MCF 10A (cell line): Measurements from ENCODE around the gene MT1E. TPM values are rescaled to one million over a fixed set of nuclear protein-coding genes. Genes with fewer than 3 reads are reported as not detected.

ENCODE experiments used
- BruUV-seq: library from RNA; stranded (reverse); fragments of 400-500 nt; replicated peaks from 2 replicates; lab custom pipeline; 2021; lab: Mats Ljungman, UMichigan
- CTCF ChIA-PET: fragments of 300-600 bp; sonication (Branson Sonifier 250); formaldehyde crosslinking; extraction: SDS; loops from one replicate; lab custom pipeline; 2021; ENCODE audit warnings: antibody characterized with exemption, inconsistent platforms; lab: Yijun Ruan, JAX
- POLR2A ChIA-PET: fragments of 300-600, 350-650 bp; sonication (Branson Sonifier 250); formaldehyde crosslinking; extraction: SDS; loops from one replicate; lab custom pipeline; 2020; ENCODE audit warnings: antibody characterized with exemption, inconsistent platforms; lab: Yijun Ruan, JAX
- DNase-seq: peaks from one replicate; pipeline ENCODE4 v3.0.0-alpha.2; 2018; ENCODE audit not compliant: unreplicated experiment
- H3K27ac Mint-ChIP-seq: one replicate; pipeline ENCODE4 v1.8.0; 2022; ENCODE audit warnings: mild to moderate bottlenecking, low read depth, mixed read lengths; ENCODE audit not compliant: unreplicated experiment
- H3K27me3 Mint-ChIP-seq: one replicate; pipeline ENCODE4 v1.8.0; 2022; ENCODE audit warnings: mixed read lengths; ENCODE audit not compliant: insufficient read depth, unreplicated experiment
- H3K36me3 Mint-ChIP-seq: one replicate; pipeline ENCODE4 v1.8.0; 2022; ENCODE audit warnings: mild to moderate bottlenecking, moderate library complexity, mixed read lengths; ENCODE audit not compliant: insufficient read depth, unreplicated experiment
- H3K4me1 Mint-ChIP-seq: one replicate; pipeline ENCODE4 v1.8.0; 2022; ENCODE audit warnings: mixed read lengths; ENCODE audit not compliant: insufficient read depth, unreplicated experiment
- H3K4me3 Mint-ChIP-seq: one replicate; pipeline ENCODE4 v1.8.0; 2022; ENCODE audit warnings: mild to moderate bottlenecking, moderate library complexity, mixed read lengths; ENCODE audit not compliant: unreplicated experiment
- H3K9me3 Mint-ChIP-seq: one replicate; pipeline ENCODE4 v1.8.0; 2022; ENCODE audit warnings: mixed read lengths; ENCODE audit not compliant: unreplicated experiment
- intact Hi-C: fragments of 100-400 bp; cut with micrococcal nuclease; formaldehyde crosslinking; loops from 2 replicates; pipeline ENCODE4 v1.14.1; 2022
- total RNA-seq: library from RNA; stranded (reverse); gene quantifications from 2 replicates; pipeline ENCODE4 v1.2.3, GENCODE V29; 2022
- TF ChIP-seq, protein P1 (sequence below): fragments of 200-600 bp; IDR thresholded peaks from one replicate; pipeline ENCODE4 v1.8.0; 2022; ENCODE audit warnings: antibody characterized with exemption, mild to moderate bottlenecking; ENCODE audit not compliant: unreplicated experiment

The MT1E gene
- total RNA-seq, 1 experiment from 2014 or later, result 934 TPM

- POLR2A ChIA-PET, result interaction anchor here (0.6 to 15.3 kb wide), 24 partner anchors 9 to 322 kb away, joined by 3 to 1404 read pairs (median 6); partner anchors contain the start of genes BBS2, HERPUD1, MT1B and MT1E
- peaks cover 61% of the 10 kb centered on the region for H3K4me1 Mint-ChIP-seq
- TF ChIP-seq, protein P1, sequence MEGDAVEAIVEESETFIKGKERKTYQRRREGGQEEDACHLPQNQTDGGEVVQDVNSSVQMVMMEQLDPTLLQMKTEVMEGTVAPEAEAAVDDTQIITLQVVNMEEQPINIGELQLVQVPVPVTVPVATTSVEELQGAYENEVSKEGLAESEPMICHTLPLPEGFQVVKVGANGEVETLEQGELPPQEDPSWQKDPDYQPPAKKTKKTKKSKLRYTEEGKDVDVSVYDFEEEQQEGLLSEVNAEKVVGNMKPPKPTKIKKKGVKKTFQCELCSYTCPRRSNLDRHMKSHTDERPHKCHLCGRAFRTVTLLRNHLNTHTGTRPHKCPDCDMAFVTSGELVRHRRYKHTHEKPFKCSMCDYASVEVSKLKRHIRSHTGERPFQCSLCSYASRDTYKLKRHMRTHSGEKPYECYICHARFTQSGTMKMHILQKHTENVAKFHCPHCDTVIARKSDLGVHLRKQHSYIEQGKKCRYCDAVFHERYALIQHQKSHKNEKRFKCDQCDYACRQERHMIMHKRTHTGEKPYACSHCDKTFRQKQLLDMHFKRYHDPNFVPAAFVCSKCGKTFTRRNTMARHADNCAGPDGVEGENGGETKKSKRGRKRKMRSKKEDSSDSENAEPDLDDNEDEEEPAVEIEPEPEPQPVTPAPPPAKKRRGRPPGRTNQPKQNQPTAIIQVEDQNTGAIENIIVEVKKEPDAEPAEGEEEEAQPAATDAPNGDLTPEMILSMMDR, result no peak
- H3K9me3 Mint-ChIP-seq, result no peaks in the 10 kb centered on the region
- H3K27ac Mint-ChIP-seq, result peak overlapping the region; percentile 99
- H3K4me3 Mint-ChIP-seq, result peak overlapping the region; percentile 93
- peaks cover 7% of the 10 kb centered on the region for H3K36me3 Mint-ChIP-seq
- no peaks in the 10 kb centered on the region for H3K27me3 Mint-ChIP-seq
- DNase-seq, result peak; percentile 97
- intact Hi-C loops, result no loop called here
- CTCF ChIA-PET, result interaction anchor here (0.9 to 1.5 kb wide), 4 partner anchors 9 to 73 kb away, joined by 3 to 5 read pairs (median 4); partner anchors contain the start of gene MT1E
- BruUV-seq, result no TSS peak
Observed at GRCh38 chr16:56610017-56610608, 15.5 kb upstream of the MT1E start.

- Mint-ChIP-seq H3K4me1 (peaks cover 62% of the 10 kb centered on the region), H3K36me3 (peaks cover 7% of the 10 kb centered on the region), H3K4me3 (peak overlapping the region; percentile 93), H3K27me3 (no peaks in the 10 kb centered on the region), H3K9me3 (no peaks in the 10 kb centered on the region), H3K27ac (peak overlapping the region; percentile 99)
- intact Hi-C loops, result no loop called here
- POLR2A ChIA-PET, result interaction anchor here (0.8 to 15.3 kb wide), 20 partner anchors 10 to 198 kb away, joined by 3 to 1404 read pairs (median 7); partner anchors contain the start of genes BBS2, MT1B, MT1E and MT1F
- TF ChIP-seq, protein P1, result no peak
- CTCF ChIA-PET, result interaction anchor here (0.6 to 1.5 kb wide), 6 partner anchors 10 to 331 kb away, joined by 3 to 5 read pairs (median 4); partner anchors contain the start of gene MT1E
- BruUV-seq, result no TSS peak
- no peak for DNase-seq
Observed at GRCh38 chr16:56610609-56611111, 14.9 kb upstream of the MT1E start.

DNA sequence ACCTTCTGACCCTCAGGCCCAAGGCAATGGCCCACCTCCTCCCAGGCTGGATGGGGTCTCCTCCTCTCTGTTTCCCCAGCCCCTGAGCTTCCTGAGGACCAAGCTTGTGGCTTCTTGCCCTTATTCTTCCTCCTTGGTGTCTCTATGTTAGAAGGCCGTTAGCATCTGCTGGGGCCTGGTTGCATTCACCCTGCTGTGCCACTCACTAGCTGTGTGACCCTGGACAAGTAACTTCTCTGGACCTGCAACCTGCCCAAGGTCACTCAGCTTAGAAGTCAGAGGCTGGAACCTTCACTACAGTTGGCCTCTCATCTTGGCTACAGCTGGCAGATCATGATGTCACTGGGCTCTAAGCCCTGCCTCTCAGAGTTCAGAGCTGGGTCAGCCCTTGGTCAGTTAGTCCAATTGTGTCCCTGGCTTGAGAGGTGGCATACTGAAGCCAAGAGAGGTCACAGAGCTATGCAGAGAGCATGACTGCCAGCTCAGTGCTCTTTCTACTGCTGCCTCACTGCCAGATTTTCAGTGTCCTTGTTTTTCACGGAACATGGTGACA lies 14.2 kb upstream of the MT1E start:
- H3K27ac Mint-ChIP-seq, result peak overlapping the region; percentile 99
- DNase-seq, result peak; percentile 52

More for the DNA sequence above, 14.2 kb upstream of the MT1E start:
- ChIA-PET POLR2A (interaction anchor here (1.0 to 15.3 kb wide), 13 partner anchors 10 to 574 kb away, joined by 3 to 1404 read pairs (median 22); partner anchors contain the start of genes BBS2, MT1B, MT1E and MT1X), CTCF (interaction anchor here (0.6 to 1.3 kb wide), 8 partner anchors 8 to 331 kb away, joined by 3 to 6 read pairs (median 4); partner anchors contain the start of gene MT1E)
- Mint-ChIP-seq H3K36me3 (peaks cover 7% of the 10 kb centered on the region), H3K9me3 (no peaks in the 10 kb centered on the region), H3K4me1 (peaks cover 55% of the 10 kb centered on the region), H3K27me3 (no peaks in the 10 kb centered on the region), H3K4me3 (peak overlapping the region; percentile 93)
- TF ChIP-seq, protein P1, result no peak
- intact Hi-C loops, result no loop called here
- BruUV-seq, result no TSS peak
